GM11168 (cell line): Measurements from ENCODE around the gene PPP1R12A.

Experiments
- in situ Hi-C: fragments of 300-500 bp; cut with MboI; formaldehyde crosslinking; loops from one replicate; pipeline ENCODE4 v1.12.0; 2022; ENCODE audit warnings: low sequenced_read_pairs; ENCODE audit not compliant: unreplicated experiment

The PPP1R12A gene

GRCh38 chr12:79936670-79937069, 1.8 kb upstream of the PPP1R12A start:
- in situ Hi-C loops: no loop called here

DNA sequence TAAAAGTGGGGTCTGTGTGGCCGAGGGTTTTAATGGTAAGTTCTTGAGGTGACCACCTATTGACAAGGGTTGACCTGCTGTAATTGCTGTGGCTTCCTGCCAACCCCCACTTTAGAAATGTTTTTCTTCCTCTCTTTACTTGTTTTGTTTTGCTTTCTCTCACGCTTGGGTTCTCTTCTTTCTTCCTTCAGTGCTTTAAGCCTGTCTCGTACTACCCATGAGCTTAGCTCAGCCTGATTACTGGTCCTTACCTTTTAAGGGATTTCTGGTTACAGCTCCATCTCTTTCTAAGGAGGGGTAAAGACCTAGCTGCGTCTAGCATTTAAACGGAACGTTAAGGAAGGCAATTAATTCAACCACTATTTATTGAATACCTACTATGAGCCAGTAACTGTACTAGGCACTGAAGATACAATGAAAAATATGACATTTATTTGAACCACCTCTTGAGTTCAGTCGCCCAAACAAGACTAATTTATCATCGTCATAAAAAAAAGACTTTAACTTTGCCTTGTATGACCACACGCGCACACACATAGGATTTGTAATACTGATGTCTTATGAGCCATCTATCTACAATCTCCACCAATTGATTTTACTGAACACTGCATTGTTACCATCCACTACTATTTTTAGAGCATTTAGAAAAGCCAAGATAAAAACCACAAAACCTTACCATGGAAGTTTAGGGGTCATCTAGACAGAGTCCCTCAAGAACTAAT, 888 bp upstream of the PPP1R12A start:
- in situ Hi-C loops: no loop called here

DNA sequence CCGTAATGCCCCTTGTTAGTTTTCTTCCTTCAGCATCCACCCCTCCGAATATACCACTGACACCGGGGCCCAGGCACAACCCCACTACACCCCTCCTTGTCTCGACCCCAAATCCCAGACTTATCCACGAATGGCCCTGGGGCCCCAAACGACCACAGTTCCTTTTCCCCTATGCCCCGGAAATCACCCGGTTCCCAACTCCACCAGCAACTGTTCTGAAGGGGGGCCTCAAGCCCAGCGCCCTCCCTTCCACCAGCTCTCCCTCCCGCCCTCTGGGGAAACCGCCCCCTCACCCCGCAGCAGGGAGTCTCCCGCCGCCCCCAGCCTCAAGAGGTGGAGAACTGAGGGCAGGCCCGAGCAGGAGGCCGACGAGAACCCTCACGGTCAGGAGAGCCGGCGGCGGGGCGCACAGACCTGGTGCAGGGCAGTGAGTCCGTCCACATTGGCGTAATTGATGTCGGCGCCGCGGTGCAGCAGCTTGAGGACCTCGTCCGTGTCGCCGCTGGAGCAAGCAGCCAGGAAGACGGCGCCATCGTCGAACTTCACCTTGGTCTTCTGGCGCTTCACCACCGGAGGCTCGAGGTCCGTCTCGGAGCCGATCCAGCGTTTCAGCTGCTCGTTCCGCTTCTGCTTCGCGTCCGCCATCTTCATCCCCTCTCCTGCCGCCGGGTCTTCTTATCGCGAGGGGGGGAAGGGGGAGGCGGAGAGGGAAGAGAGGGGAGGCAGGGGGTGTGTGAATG, 446 bp downstream of the PPP1R12A start:
- in situ Hi-C loops: no loop called here

DNA sequence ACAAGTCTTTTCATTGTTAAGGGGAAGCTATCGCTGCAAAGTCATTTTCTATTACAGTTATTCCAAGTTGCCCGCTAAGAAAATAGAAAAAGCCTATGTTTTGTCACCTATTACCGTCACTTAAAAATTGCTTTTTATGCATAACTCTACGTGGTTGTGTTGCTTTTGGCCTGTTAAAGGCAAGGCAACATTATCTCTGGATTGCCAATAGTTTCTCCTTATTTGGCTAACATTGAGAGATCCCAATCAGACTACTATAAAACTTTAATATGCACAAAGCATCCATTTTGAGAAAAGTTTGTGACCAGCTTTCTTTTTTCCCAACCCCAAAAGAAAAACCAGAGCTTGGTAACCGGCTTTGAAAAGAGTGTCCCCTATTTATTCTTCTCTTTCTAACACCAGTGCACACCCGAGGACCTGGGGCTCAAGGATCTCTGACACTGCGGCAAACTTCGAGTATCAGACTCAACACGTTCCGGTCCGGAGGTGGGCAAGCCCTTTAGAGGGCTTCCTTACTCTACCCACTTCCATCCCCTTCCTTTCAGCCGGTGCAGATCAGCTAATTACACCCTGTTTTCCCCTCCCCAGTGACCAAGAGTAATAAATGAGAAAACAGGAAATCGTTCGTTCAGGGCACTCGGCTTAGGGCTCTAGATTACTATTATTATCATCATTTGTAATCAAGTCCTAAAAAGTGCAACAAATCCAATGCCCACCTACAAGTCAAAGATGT, 1.2 kb downstream of the PPP1R12A start:
- in situ Hi-C loops: no loop called here

GRCh38 chr12:79933043-79933442, 1.9 kb downstream of the PPP1R12A start:
- in situ Hi-C loops: no loop called here

DNA sequence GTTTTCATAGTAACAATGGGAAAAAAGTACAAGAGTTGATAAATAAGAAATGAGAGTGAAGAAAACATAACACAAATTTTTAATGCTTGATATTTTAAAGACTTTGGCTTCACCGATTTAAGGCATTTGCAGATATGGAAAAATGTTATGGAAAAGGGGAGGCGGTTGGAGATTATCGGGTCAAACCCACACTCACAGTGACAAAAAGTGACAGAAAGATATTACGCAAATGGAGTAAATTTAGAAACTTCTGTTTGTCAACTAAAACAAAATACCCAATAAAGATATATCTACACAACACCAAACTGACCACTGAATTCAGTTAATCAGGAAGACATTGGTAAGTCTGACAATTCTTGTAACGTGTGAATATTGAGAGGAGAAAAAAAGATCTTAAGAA, 2.5 kb downstream of the PPP1R12A start:
- in situ Hi-C loops: no loop called here

- in situ Hi-C loops: no loop called here
These were observed 5.8 kb downstream of the PPP1R12A start for GRCh38 chr12:79929065-79929464.

- in situ Hi-C loops: no loop called here
These were observed 7.0 kb downstream of the PPP1R12A start for GRCh38 chr12:79927772-79928474.

- in situ Hi-C loops: no loop called here
These were observed 7.9 kb downstream of the PPP1R12A start for GRCh38 chr12:79926951-79927350.

DNA sequence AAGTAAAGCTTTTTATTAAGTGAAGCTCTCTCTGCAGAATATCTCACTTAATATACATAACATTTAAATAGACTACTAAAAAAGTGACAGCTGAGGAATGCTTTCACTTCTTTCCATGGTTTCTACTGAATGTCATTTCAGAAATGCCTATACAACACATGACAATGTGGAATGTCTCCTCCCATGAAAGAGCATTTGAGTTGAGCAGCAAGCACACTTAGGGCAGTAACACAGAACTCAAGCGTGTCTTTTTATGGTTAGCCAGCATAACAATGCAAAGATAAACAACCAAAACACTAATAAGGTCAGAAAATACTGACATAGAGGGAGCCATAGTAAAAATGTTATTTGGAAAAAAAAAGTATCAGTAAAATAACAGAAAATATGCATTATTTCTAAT, 9.4 kb downstream of the PPP1R12A start:
- in situ Hi-C loops: no loop called here

- in situ Hi-C loops: no loop called here
These were observed 13.1 kb downstream of the PPP1R12A start for GRCh38 chr12:79921786-79922185.

GRCh38 chr12:79920421-79921238, 14.3 kb downstream of the PPP1R12A start:
- in situ Hi-C loops: no loop called here

DNA sequence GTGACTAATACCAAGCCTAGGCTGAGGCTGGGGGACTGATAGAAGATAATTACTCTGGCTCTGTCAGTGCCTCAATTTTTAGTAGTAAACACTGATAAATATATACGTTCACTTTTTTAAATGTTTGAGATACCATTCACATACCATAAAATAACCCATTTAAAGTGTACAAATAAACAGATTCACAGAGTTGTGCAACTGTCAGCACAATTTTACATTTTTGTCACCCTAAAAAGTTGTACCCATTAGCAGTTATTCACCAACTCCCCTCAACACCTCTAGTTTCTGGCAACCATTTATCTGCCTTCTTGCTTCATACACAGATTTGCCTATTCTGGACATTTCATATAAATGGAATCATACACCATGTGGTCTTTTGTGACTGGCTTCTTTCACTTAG, 15.1 kb downstream of the PPP1R12A start:
- in situ Hi-C loops: no loop called here

GRCh38 chr12:79916826-79917225, 18.1 kb downstream of the PPP1R12A start:
- in situ Hi-C loops: no loop called here

- in situ Hi-C loops: no loop called here
These were observed 22.8 kb downstream of the PPP1R12A start for GRCh38 chr12:79911889-79912656.

DNA sequence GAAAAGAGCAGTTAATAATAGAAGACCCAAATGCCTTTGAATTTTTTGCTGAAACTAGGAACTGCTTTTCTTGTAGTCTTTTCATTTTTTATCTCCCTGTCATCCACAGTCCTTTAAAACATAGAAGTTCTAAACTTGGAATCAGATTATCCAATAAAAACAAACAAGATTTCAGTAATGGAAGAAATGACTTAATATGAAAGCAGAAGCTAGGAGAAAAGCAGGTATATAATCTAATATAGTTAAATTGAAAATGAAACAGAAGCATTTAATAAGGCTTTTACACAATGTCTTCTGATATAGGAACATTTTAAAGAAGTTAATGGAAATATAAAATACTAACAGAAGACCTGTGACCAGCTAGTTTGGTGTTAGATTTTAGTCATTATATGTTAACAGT, 26.5 kb downstream of the PPP1R12A start:
- in situ Hi-C loops: no loop called here

DNA sequence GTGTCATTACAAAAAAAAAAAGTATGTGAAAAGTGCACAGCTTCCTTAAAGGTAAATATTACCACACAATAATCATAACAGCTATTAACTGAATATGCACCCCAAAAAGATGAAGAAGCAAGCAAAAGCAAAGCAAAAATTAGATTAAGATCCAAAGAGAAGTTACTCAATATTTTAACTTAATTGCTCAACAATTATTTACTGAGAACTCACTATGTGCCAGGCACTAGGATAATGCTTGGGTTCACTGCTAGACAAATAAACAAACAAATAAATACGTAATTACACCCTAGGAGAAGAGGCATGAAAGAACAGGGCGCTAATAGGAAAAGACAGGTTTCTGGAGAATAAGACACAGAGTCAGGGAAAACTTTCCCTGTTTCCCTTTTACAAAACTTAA, 33.4 kb downstream of the PPP1R12A start:
- in situ Hi-C loops: no loop called here

DNA sequence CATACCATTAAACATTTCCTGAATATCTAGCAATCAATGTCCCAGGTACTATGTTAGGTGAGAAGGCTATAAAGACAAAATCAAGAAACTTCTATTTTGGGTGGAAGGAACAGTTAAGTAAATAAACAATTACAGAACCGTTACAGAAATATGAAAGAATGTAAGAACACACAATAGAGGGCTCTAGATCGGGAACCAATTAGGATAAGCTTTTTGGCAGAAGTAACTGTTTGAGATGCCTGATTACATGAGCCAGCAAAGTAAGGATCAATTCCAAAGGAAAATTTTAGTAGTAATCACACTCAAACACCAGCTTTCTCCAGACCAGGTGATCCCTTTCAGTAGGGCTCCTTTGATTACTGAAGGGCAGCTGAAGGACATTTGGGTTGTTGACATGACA, 33.9 kb downstream of the PPP1R12A start:
- in situ Hi-C loops: no loop called here

GRCh38 chr12:79900199-79900598, 34.7 kb downstream of the PPP1R12A start:
- in situ Hi-C loops: no loop called here
